Measurements from ENCODE around the gene JCAD. TPM values are rescaled to one million over a fixed set of nuclear protein-coding genes. Genes with fewer than 3 reads are reported as not detected.

Gene JCAD
- total RNA-seq, 4 donors from 2014 or later = 2.6 to 10.1 (median 6.8) TPM

DNA sequence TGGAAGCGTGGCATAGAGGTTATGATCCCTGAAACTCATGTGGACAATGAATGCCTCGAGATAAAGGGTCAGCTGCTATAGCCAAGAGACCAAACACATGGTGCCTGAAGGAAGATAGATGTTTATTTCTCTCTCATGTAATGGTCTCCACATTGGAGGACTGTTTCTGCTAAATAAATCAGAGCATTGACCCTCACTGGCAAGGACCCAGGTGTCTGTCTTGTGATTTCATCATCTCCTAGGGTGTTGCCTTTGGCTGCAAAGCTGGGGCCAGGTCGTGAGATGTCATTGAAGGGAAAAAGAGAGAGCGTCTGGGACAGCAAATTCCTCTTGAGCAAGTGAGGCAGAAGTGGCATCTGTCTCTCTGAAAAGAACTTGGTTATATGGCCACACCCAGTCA lies 64.6 kb downstream of the JCAD start:
- no peak for DNase-seq (ENCODE audit: low spot score in 2 of 2)
- H3K9me3 ChIP-seq = no peaks in the 10 kb centered on the region
- peaks cover 4% of the 10 kb centered on the region for H3K4me1 ChIP-seq
- no peak overlapping the region for H3K4me3 ChIP-seq
- H3K36me3 ChIP-seq = no peaks in the 10 kb centered on the region
- WGBS = 62% methylated on average over 4 of the region's 4 CpGs
- no peak for TF ChIP-seq POLR2AphosphoS5 (IDR thresholded peaks at IDR 0.05)
- H3K27ac ChIP-seq = no peak overlapping the region
- no peaks in the 10 kb centered on the region for H3K27me3 ChIP-seq

DNA sequence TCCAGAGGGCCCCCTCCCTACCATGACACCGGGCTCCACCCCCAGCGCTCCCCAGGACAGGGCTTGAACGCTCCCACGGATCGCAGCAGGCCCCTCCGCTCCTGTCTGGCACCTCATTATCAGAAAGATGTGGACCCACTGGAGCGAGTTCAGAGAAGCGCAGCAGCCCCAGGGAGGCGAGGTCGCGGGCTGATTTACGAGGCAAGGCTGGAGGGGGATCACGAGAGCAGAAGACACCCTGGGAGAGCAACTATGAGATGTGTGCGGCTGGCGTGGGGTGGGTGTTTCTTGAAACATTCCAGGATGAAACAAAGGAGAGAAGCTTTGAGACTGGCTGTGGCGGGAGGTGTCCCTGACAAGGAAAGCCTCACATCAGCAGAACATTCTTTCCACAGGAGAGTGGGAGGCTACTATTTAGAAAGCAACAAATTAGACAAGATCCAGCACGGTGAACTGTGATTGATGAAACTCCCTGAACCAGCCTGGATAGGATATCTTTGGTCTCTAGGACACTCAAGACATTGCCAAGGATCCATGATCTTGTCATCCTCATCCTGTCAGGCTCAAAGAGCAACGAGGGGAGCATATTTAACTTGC lies 66.0 kb downstream of the JCAD start:
- DNase-seq (ENCODE audit: low spot score in 2 of 2) = no peak
- Histone ChIP-seq H3K27ac (no peak overlapping the region), H3K4me3 (no peak overlapping the region), H3K36me3 (no peaks in the 10 kb centered on the region), H3K9me3 (no peaks in the 10 kb centered on the region), H3K27me3 (no peaks in the 10 kb centered on the region), H3K4me1 (peaks cover 4% of the 10 kb centered on the region)
- TF ChIP-seq EP300 (IDR thresholded peaks at IDR 0.05) = no peak
- no peak for TF ChIP-seq POLR2AphosphoS5 (IDR thresholded peaks at IDR 0.05)
- no peak for TF ChIP-seq POLR2A (IDR thresholded peaks at IDR 0.05)
- 72% methylated on average over 18 of the region's 18 CpGs for WGBS

GRCh38 chr10:29992914-29993313 lies 66.5 kb downstream of the JCAD start:
- DNase-seq (ENCODE audit: low spot score in 2 of 2) = no peak
- no peak for TF ChIP-seq EP300 (IDR thresholded peaks at IDR 0.05)
- TF ChIP-seq POLR2A (IDR thresholded peaks at IDR 0.05) = no peak
- no peak for TF ChIP-seq POLR2AphosphoS5 (IDR thresholded peaks at IDR 0.05)
- TF ChIP-seq, protein P1, sequence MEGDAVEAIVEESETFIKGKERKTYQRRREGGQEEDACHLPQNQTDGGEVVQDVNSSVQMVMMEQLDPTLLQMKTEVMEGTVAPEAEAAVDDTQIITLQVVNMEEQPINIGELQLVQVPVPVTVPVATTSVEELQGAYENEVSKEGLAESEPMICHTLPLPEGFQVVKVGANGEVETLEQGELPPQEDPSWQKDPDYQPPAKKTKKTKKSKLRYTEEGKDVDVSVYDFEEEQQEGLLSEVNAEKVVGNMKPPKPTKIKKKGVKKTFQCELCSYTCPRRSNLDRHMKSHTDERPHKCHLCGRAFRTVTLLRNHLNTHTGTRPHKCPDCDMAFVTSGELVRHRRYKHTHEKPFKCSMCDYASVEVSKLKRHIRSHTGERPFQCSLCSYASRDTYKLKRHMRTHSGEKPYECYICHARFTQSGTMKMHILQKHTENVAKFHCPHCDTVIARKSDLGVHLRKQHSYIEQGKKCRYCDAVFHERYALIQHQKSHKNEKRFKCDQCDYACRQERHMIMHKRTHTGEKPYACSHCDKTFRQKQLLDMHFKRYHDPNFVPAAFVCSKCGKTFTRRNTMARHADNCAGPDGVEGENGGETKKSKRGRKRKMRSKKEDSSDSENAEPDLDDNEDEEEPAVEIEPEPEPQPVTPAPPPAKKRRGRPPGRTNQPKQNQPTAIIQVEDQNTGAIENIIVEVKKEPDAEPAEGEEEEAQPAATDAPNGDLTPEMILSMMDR (IDR thresholded peaks at IDR 0.05) = no peak
- Histone ChIP-seq H3K27ac (no peak overlapping the region), H3K36me3 (no peaks in the 10 kb centered on the region), H3K4me3 (no peak overlapping the region), H3K27me3 (no peaks in the 10 kb centered on the region), H3K9me3 (no peaks in the 10 kb centered on the region), H3K4me1 (peaks cover 4% of the 10 kb centered on the region)
- WGBS = 93% methylated on average over 4 of the region's 4 CpGs

DNA sequence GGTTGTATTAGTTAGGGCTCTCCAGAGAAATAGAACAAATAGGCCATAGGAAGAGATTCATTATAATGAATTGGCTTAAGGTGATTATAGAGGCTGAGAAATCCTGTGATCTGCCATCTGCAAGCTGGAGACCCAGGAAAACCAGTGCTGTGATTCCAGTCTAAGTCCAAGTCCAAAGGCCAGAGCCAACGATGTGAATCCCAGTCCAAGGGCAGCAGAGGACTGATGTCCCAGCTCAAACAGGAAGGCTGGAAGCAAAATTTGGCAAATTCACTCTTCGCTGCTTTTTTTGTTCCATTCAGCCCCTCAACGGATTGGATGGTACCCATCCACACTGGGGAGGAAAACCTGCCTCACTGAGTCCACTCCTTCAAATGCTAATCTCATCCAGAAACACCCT lies 68.0 kb downstream of the JCAD start:
- no peaks in the 10 kb centered on the region for H3K4me1 ChIP-seq
- H3K9me3 ChIP-seq = no peaks in the 10 kb centered on the region
- H3K27me3 ChIP-seq = no peaks in the 10 kb centered on the region
- no peak overlapping the region for H3K4me3 ChIP-seq
- no peak for DNase-seq (ENCODE audit: low spot score in 2 of 2)
- no peak overlapping the region for H3K27ac ChIP-seq
- TF ChIP-seq POLR2A (IDR thresholded peaks at IDR 0.05) (no peak), EP300 (IDR thresholded peaks at IDR 0.05) (no peak), POLR2AphosphoS5 (IDR thresholded peaks at IDR 0.05) (no peak)
- TF ChIP-seq, protein P1 (IDR thresholded peaks at IDR 0.05) = no peak
- no peaks in the 10 kb centered on the region for H3K36me3 ChIP-seq
- WGBS = 83% methylated on average over 3 of the region's 3 CpGs

DNA sequence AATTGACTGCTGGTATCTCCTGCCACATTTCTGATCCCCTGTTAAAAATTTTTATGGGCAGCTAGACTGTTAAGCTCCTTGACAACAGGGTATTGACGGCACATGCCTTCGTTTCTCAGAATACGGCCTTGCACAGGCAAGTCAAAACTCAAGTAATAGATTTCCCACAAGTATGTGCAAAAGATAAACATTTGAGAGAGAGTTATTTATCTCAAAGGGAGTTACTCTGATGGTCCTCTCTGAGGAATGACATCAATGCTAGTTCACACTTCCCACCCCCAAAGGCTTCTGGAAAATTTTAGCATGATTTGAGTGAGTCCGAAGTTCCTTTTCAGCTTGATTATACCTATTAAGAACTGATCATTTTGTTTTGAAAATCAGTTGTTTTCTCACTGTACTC lies 71.9 kb downstream of the JCAD start:
- WGBS = 80% methylated on average over 4 of the region's 4 CpGs
- H3K4me3 ChIP-seq = no peak overlapping the region

DNA sequence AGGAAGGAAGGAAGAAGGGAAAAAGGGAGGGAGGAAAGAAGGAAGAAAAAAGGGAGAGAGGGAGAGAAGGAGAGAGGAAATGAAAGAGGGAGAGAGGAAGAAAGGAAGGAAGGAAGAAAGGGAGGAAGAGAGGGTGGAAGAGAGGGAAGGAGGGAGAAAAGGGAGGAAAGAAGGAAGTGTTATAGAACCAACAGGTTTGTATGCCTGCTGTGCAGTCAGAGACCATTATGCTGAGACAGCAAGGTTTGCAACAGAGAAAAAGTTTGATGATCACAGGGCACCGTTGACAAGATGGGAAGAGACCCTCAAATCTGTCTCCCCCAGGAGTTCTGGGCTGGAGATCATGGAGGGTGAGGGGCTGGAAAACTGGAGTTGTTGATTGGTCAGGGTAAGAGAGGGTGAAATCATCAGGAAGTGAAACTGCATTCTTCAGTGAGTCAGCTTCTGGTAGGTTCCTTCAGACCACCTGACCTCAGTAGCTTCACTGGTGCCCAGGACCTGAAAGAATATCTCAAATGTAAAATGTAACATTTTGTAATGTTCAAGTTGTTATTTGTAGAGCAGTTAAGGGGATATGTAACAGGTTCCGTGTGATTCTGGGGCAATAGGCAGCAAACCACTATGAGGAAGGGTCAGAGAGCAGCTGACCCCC lies 76.3 kb downstream of the JCAD start:
- TF ChIP-seq, protein P1 (IDR thresholded peaks at IDR 0.05) = no peak
- TF ChIP-seq POLR2A (IDR thresholded peaks at IDR 0.05) (no peak), EP300 (IDR thresholded peaks at IDR 0.05) (no peak), POLR2AphosphoS5 (IDR thresholded peaks at IDR 0.05) (no peak)
- WGBS = 98% methylated on average over 2 of the region's 2 CpGs
- H3K27ac ChIP-seq = no peak overlapping the region

More for the DNA sequence above, 71.9 kb downstream of the JCAD start:
- Histone ChIP-seq H3K27me3 (no peaks in the 10 kb centered on the region), H3K36me3 (no peaks in the 10 kb centered on the region), H3K4me1 (no peaks in the 10 kb centered on the region), H3K9me3 (no peaks in the 10 kb centered on the region), H3K27ac (no peak overlapping the region)
- DNase-seq (ENCODE audit: low spot score in 2 of 2) = no peak
- no peak for TF ChIP-seq POLR2AphosphoS5 (IDR thresholded peaks at IDR 0.05)
- no peak for TF ChIP-seq POLR2A (IDR thresholded peaks at IDR 0.05)
- TF ChIP-seq EP300 (IDR thresholded peaks at IDR 0.05) = no peak
- TF ChIP-seq, protein P1 (IDR thresholded peaks at IDR 0.05) = no peak

More for the DNA sequence above, 76.3 kb downstream of the JCAD start:
- no peaks in the 10 kb centered on the region for H3K9me3 ChIP-seq
- no peak overlapping the region for H3K4me3 ChIP-seq
- DNase-seq (ENCODE audit: low spot score in 2 of 2) = no peak
- H3K36me3 ChIP-seq = no peaks in the 10 kb centered on the region
- H3K27me3 ChIP-seq = no peaks in the 10 kb centered on the region
- no peaks in the 10 kb centered on the region for H3K4me1 ChIP-seq

All from suprapubic skin (tissue), 4 donors.